Activated T-helper 17 cell treated with anti-CD3 and anti-CD28 coated beads, Interleukin-2, amount 50 U/mL, for 72 hours (primary cell): Measurements from ENCODE around the gene ZYG11A. TPM values are rescaled to one million over a fixed set of nuclear protein-coding genes. Genes with fewer than 3 reads are reported as not detected.

Experiments used
- total RNA-seq, 2 donors: library from RNA; stranded (reverse); gene quantifications; one replicate each; pipeline ENCODE4 v1.2.3, GENCODE V29; 2022

The ZYG11A gene
- total RNA-seq, 2 donors from 2014 or later, result 0.13 to 0.26 TPM

Other genes starting within 250 kb of the ZYG11A start
- gene GPX7, start 240.4 kb upstream of the ZYG11A start, total RNA-seq, result 10 to 100 TPM; 14.0 to 20.5 TPM
- 1 to 10 TPM; 7.1 to 8.9 TPM for gene SHISAL2A, start 209.6 kb upstream of the ZYG11A start, total RNA-seq
- gene COA7, start 144.4 kb upstream of the ZYG11A start, total RNA-seq, result 10 to 100 TPM; 13.7 to 32.8 TPM
- gene ZYG11B, start 116.3 kb upstream of the ZYG11A start, total RNA-seq, result 10 to 100 TPM; 10.0 to 12.7 TPM
- 10 to 100 TPM; 52.5 to 79.9 TPM for gene ECHDC2, start 79.0 kb downstream of the ZYG11A start, total RNA-seq
- 10 to 100 TPM; 59.5 to 75.1 TPM for gene SCP2, start 84.5 kb downstream of the ZYG11A start, total RNA-seq
- gene PODN, start 219.5 kb downstream of the ZYG11A start, total RNA-seq, result not detected